Neural progenitor cell (in vitro differentiated cells): Measurements from ENCODE around the gene NDUFS6. TPM values are rescaled to one million over a fixed set of nuclear protein-coding genes. Genes with fewer than 3 reads are reported as not detected.

ENCODE experiments used
- DNase-seq: peaks from one replicate; pipeline ENCODE4 v3.0.0-alpha.2; 2016; ENCODE audit warnings: low spot score
- H2AFZ ChIP-seq: fragments of 200-600 bp; sonication (generic); replicated peaks from 2 replicates; pipeline ENCODE4 v1.6.1; 2016; ENCODE audit warnings: antibody characterized with exemption
- H3F3A ChIP-seq: fragments of 200-600 bp; sonication (generic); 2 replicates; pipeline ENCODE4 v1.6.1; 2016; ENCODE audit warnings: antibody characterized with exemption, low read depth
- H3K27ac ChIP-seq: fragments of 200-600 bp; sonication (generic); 2 replicates; pipeline ENCODE4 v1.5.1; 2016; ENCODE audit warnings: mild to moderate bottlenecking
- H3K27me3 ChIP-seq: fragments of 200-600 bp; sonication (generic); 2 replicates; pipeline ENCODE4 v1.6.1; 2016; ENCODE audit warnings: mild to moderate bottlenecking, moderate library complexity
- H3K36me3 ChIP-seq: fragments of 200-600 bp; sonication (generic); 2 replicates; pipeline ENCODE4 v1.5.1; 2016
- H3K4me1 ChIP-seq: fragments of 200-600 bp; sonication (generic); 2 replicates; pipeline ENCODE4 v1.6.1; 2016; ENCODE audit warnings: mixed run types
- H3K4me2 ChIP-seq: fragments of 200-600 bp; sonication (generic); 2 replicates; pipeline ENCODE4 v1.6.1; 2016
- H3K4me3 ChIP-seq: fragments of 200-600 bp; sonication (generic); 2 replicates; pipeline ENCODE4 v1.5.1; 2016
- H3K79me2 ChIP-seq: fragments of 200-600 bp; sonication (generic); 2 replicates; pipeline ENCODE4 v1.6.1; 2016; ENCODE audit warnings: low read depth
- H3K9ac ChIP-seq: fragments of 200-600 bp; sonication (generic); 2 replicates; pipeline ENCODE4 v1.6.1; 2016
- H3K9me3 ChIP-seq: fragments of 200-600 bp; sonication (generic); 2 replicates; pipeline ENCODE4 v1.5.1; 2016; ENCODE audit warnings: low read depth
- H4K20me1 ChIP-seq: fragments of 200-600 bp; sonication (generic); 2 replicates; pipeline ENCODE4 v1.6.1; 2016; ENCODE audit warnings: low read depth
- H3K27ac Mint-ChIP-seq: 3 replicates; pipeline ENCODE4 v1.8.0; 2021; ENCODE audit warnings: mixed read lengths
- H3K27me3 Mint-ChIP-seq: 2 replicates; pipeline ENCODE4 v1.8.0; 2022; ENCODE audit warnings: low read depth, mild to moderate bottlenecking, inconsistent platforms, moderate library complexity, mixed read lengths; ENCODE audit not compliant: insufficient read depth
- H3K36me3 Mint-ChIP-seq: 3 replicates; pipeline ENCODE4 v1.8.0; 2021; ENCODE audit warnings: mixed read lengths
- H3K4me1 Mint-ChIP-seq: 3 replicates; pipeline ENCODE4 v1.8.0; 2021; ENCODE audit warnings: mixed read lengths
- H3K4me3 Mint-ChIP-seq: 3 replicates; pipeline ENCODE4 v1.8.0; 2021; ENCODE audit warnings: mild to moderate bottlenecking, moderate library complexity, mixed read lengths
- H3K9me3 Mint-ChIP-seq: 3 replicates; pipeline ENCODE4 v1.8.0; 2020; ENCODE audit warnings: mixed read lengths
- CTCF ChIP-seq: fragments of 200-600 bp; sonication (generic); IDR thresholded peaks from 2 replicates; pipeline ENCODE4 v1.5.1; 2017; ENCODE audit warnings: antibody characterized with exemption, mild to moderate bottlenecking
- EZH2 ChIP-seq: fragments of 200-600 bp; sonication (generic); IDR thresholded peaks from 2 replicates; pipeline ENCODE4 v1.6.1; 2017; ENCODE audit warnings: antibody characterized with exemption, mild to moderate bottlenecking, moderate library complexity
- EZH2phosphoT487 ChIP-seq: fragments of 200-600 bp; sonication (generic); IDR thresholded peaks from 2 replicates; pipeline ENCODE4 v1.6.1; 2017; ENCODE audit warnings: antibody characterized with exemption
- total RNA-seq: library from RNA; depleted of rRNA; stranded (reverse); fragments of >200 nt; gene quantifications from 2 replicates; pipeline ENCODE4 v1.2.3, GENCODE V29; 2015; ENCODE audit warnings: low replicate concordance

Gene NDUFS6
- total RNA-seq, 1 donor from 2014 or later, result 54.2 TPM

- no peak overlapping the region for H3K27ac Mint-ChIP-seq
- peaks cover 9% of the 10 kb centered on the region for H3K27me3 Mint-ChIP-seq
- H3K36me3 Mint-ChIP-seq, result peaks cover 29% of the 10 kb centered on the region
- Histone ChIP-seq H3F3A (peaks cover 12% of the 10 kb centered on the region), H4K20me1 (peaks cover 25% of the 10 kb centered on the region), H3K9ac (no peak overlapping the region), H3K36me3 (peaks cover 4% of the 10 kb centered on the region), H3K27me3 (no peaks in the 10 kb centered on the region), H3K27ac (no peak overlapping the region), H3K79me2 (peaks cover 82% of the 10 kb centered on the region), H3K4me3 (no peak overlapping the region), H3K9me3 (no peaks in the 10 kb centered on the region), H2AFZ (no peak overlapping the region), H3K4me1 (peaks cover 6% of the 10 kb centered on the region), H3K4me2 (no peak overlapping the region)
- DNase-seq, result no peak
- H3K9me3 Mint-ChIP-seq, result no peaks in the 10 kb centered on the region
- no peak for TF ChIP-seq EZH2phosphoT487
- TF ChIP-seq EZH2, result no peak
- TF ChIP-seq CTCF, result no peak
- peaks cover 14% of the 10 kb centered on the region for H3K4me1 Mint-ChIP-seq
- no peak overlapping the region for H3K4me3 Mint-ChIP-seq
Observed at GRCh38 chr5:1804001-1804690, 2.9 kb downstream of the NDUFS6 start.

- Mint-ChIP-seq H3K9me3 (no peaks in the 10 kb centered on the region), H3K4me3 (no peak overlapping the region), H3K4me1 (peaks cover 14% of the 10 kb centered on the region), H3K27me3 (peaks cover 3% of the 10 kb centered on the region), H3K36me3 (peaks cover 30% of the 10 kb centered on the region), H3K27ac (no peak overlapping the region)
- H3F3A ChIP-seq, result peaks cover 7% of the 10 kb centered on the region
- no peak overlapping the region for H3K27ac ChIP-seq
- peaks cover 6% of the 10 kb centered on the region for H3K4me1 ChIP-seq
- peaks cover 4% of the 10 kb centered on the region for H3K36me3 ChIP-seq
- H2AFZ ChIP-seq, result no peak overlapping the region
- no peak for DNase-seq
- peaks cover 31% of the 10 kb centered on the region for H4K20me1 ChIP-seq
- peaks cover 88% of the 10 kb centered on the region for H3K79me2 ChIP-seq
- H3K4me2 ChIP-seq, result no peak overlapping the region
- H3K27me3 ChIP-seq, result no peaks in the 10 kb centered on the region
- TF ChIP-seq EZH2phosphoT487, result no peak
- no peak for TF ChIP-seq CTCF
- no peak for TF ChIP-seq EZH2
- no peaks in the 10 kb centered on the region for H3K9me3 ChIP-seq
- no peak overlapping the region for H3K4me3 ChIP-seq
- H3K9ac ChIP-seq, result no peak overlapping the region
Observed at GRCh38 chr5:1805326-1805725, 4.1 kb downstream of the NDUFS6 start.

- Mint-ChIP-seq H3K4me3 (no peak overlapping the region), H3K27ac (no peak overlapping the region), H3K4me1 (peaks cover 13% of the 10 kb centered on the region), H3K9me3 (no peaks in the 10 kb centered on the region), H3K36me3 (peaks cover 32% of the 10 kb centered on the region), H3K27me3 (peaks cover 3% of the 10 kb centered on the region)
- H3K4me1 ChIP-seq, result peaks cover 6% of the 10 kb centered on the region
- no peak overlapping the region for H2AFZ ChIP-seq
- peaks cover 92% of the 10 kb centered on the region for H3K79me2 ChIP-seq
- H3K4me3 ChIP-seq, result no peak overlapping the region
- H3F3A ChIP-seq, result peaks cover 3% of the 10 kb centered on the region
- H3K27me3 ChIP-seq, result no peaks in the 10 kb centered on the region
- H3K9me3 ChIP-seq, result no peaks in the 10 kb centered on the region
- peaks cover 35% of the 10 kb centered on the region for H4K20me1 ChIP-seq
- H3K36me3 ChIP-seq, result peaks cover 4% of the 10 kb centered on the region
- H3K4me2 ChIP-seq, result no peak overlapping the region
- no peak overlapping the region for H3K27ac ChIP-seq
- DNase-seq, result no peak
- TF ChIP-seq EZH2, result no peak
- TF ChIP-seq CTCF, result no peak
- no peak for TF ChIP-seq EZH2phosphoT487
- H3K9ac ChIP-seq, result no peak overlapping the region
Observed at GRCh38 chr5:1805736-1806135, 4.5 kb downstream of the NDUFS6 start.
